Choroid plexus epithelial cell (primary cell): ENCODE measurements around the gene CRPPA.
A peak's percentile ranks its signal among the peaks of the same experiment; 100 is the strongest.

Experiments used
- DNase-seq: peaks from one replicate; pipeline ENCODE4 v3.0.0-alpha.2; 2010; ENCODE audit warnings: low read depth
- H3K4me3 ChIP-seq: 2 replicates; pipeline ENCODE4 v1.5.1; 2011; ENCODE audit warnings: low read depth, mild to moderate bottlenecking, control low read depth, low read length, moderate library complexity
- TF ChIP-seq, protein P1 (sequence below): conservative IDR thresholded peaks from 2 replicates; pipeline ENCODE4 v1.5.1; 2011; ENCODE audit warnings: low read depth, mild to moderate bottlenecking, control low read depth, inconsistent platforms, low read length, moderate library complexity

The CRPPA gene

DNA sequence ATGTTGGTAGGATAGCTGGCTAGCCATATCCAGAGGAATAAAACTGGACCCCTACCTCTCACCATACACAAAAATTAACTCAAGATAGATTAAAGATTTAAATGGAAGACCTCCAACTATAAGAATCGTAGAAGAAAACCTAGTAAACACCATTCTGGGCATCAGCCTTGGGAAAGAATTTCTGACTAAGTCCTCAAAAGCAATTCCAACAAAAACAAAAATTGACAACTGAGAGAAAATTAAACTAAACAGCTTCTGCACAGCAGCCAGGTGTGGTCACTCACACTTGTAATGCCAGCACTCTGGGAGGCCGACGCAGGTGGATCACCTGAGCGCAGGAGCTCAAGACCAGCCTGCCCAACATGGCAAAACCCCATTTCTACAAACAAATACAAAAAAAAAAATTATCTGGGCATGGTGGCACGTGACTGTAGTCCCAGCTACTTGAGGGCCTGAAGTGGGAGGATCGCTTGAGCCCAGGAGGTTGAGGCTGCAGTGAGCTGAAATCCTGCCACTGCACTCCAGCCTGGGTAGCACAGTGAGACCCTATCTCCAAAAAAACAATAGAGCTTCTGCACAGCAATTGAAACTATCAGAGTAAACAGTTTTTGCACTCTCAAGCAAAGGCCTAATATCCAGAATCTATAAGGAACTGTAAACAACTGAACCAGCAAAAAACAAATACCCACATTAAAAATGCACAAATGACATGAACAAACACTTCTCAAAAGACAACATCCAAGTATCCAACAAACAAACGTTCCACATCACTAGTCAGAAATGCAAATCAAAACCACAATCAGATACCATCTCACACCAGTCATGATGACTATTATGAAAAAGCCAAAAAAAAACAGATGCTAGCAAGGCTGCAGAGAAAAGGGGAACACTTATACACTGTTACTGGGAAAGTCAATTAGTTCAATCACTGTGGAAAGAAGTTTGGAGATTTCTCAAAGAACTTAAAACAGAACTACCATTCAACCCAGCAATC, 4.8 kb downstream of the CRPPA start:
- TF ChIP-seq, protein P1, sequence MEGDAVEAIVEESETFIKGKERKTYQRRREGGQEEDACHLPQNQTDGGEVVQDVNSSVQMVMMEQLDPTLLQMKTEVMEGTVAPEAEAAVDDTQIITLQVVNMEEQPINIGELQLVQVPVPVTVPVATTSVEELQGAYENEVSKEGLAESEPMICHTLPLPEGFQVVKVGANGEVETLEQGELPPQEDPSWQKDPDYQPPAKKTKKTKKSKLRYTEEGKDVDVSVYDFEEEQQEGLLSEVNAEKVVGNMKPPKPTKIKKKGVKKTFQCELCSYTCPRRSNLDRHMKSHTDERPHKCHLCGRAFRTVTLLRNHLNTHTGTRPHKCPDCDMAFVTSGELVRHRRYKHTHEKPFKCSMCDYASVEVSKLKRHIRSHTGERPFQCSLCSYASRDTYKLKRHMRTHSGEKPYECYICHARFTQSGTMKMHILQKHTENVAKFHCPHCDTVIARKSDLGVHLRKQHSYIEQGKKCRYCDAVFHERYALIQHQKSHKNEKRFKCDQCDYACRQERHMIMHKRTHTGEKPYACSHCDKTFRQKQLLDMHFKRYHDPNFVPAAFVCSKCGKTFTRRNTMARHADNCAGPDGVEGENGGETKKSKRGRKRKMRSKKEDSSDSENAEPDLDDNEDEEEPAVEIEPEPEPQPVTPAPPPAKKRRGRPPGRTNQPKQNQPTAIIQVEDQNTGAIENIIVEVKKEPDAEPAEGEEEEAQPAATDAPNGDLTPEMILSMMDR: no peak
- no peak overlapping the region for H3K4me3 ChIP-seq
- DNase-seq: peak; percentile 52

DNA sequence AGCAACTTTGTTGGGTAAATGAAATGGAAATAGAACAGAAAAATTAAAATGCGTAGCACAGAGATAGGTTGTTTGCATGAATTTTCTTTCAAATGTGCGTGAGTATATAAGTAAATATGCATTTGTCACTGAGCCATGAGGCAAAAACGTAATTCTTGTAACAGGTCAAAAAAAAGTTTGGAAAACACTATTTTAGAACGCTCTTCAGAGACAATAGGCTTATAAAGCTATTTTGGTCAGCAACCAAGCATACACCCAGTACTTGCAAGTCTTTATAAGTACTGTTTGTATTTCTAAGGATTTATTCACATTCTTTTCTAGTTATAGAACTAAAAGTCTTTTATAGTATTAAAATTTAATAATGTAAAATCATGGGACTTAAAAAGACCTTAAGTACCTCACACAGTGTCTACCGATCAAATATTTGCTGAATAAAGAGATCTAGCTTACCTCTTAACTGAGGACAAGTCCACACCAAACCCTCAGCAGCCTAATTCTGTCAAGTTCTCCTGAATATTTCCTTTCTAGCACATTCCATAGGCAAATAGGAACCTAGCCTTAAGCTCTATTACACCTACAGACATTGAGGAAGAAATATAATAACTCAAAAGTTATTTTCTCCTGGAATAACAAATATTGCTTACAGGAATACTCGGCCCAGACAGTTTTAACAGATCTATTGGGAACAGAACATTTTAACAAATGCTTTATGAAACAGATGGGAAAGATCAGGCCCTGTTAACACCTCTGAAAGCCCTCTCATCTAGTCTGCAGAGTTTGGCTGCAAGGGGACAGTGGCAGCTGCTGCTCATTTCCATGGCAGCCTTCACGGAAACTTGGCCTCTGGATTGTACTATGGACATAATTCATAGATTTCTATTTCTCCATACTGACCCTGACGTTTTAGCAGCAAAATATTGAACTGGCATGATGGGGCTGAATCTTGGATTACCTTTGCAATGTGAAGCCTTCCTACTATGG, 8.8 kb downstream of the CRPPA start:
- no peak overlapping the region for H3K4me3 ChIP-seq
- TF ChIP-seq, protein P1: no peak
- DNase-seq: no peak

DNA sequence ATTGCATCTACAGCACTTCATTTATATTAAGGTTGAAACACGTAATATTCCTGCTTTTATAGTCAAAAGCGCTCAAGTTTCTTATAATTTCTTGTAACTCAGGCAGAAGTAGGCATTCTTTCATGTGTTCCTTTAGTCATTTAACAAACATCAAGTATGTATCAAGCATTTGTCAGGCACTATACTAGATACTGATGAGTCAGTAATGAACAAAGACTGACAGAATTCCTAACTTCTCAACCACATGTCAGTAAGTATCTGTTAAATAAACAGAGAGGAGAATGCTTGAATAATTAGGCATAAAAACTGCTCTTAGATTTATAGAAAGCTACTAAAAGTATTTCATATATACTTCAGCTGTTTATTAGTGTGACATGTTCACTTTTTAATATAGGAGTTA, 9.9 kb downstream of the CRPPA start:
- TF ChIP-seq, protein P1: no peak
- no peak overlapping the region for H3K4me3 ChIP-seq
- DNase-seq: peak; percentile 24

DNA sequence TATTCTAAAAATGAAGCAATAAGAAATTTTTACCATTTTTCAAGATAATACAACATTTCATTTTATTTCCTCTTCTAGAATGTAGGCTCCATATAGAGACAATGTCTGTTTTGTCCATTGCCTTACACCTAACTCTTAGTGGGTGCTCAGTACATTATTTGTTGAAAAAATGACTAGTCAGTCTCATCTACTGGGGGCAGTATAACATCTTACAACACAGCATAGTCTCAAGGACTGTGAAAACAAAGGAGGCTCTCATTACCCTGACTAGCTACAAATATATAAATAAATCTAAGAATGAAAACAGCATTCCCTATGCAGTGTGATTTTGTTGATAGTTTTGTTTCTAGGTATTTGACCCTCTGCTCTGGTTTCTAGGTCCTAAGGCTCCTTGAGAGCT, 11.6 kb downstream of the CRPPA start:
- DNase-seq: peak; percentile 38
- TF ChIP-seq, protein P1: peak; percentile 24
- H3K4me3 ChIP-seq: no peak overlapping the region

DNA sequence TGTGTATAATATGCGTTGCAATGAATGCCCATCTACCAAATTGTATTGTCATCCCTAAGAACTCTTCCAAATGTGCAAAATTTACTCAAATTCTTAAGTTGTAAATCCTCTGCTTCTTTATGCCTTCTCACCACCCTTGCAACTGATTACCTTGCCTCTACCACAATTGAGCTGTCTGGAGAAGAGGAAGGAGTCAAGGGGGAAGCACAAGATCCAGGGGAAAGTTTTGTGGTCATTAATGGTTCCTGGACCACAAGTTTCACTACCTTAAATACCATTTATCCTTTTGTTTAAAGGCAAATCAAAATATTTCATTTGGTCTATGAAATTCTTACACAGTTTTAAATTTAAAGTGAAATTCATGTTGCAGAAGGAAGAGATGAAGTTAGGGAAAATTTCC, 16.7 kb downstream of the CRPPA start:
- TF ChIP-seq, protein P1: no peak
- H3K4me3 ChIP-seq: no peak overlapping the region
- DNase-seq: no peak

DNA sequence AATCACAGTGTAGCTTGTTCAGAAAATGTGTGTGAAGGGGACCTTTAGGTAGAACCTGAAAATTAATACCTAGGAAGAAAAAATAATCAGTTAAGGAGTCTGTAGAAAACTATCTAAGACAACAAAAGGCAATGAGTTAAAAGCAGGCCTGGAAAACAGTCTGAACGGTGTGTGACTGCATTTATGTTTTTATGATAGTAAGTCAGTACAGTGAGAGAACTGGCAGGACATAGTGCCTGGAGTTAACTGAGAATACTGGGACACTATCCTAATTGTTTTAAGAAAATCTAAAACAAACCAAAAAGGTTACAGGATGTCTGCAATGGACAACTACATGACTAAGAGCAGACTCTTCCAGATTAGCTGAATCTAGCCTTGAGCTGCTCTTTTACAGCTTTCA, 17.9 kb downstream of the CRPPA start:
- TF ChIP-seq, protein P1: no peak
- no peak overlapping the region for H3K4me3 ChIP-seq
- no peak for DNase-seq
